Activated CD8-positive, alpha-beta memory T cell treated with anti-CD3 and anti-CD28 coated beads, Interleukin-2, amount 50 U/mL, for 24 hours (primary cell): ENCODE data around the gene ISYNA1.

Experiments
- DNase-seq: peaks from one replicate; pipeline ENCODE4 v3.0.0-alpha.2; 2020; ENCODE audit errors: extremely low read depth

Gene ISYNA1

DNA sequence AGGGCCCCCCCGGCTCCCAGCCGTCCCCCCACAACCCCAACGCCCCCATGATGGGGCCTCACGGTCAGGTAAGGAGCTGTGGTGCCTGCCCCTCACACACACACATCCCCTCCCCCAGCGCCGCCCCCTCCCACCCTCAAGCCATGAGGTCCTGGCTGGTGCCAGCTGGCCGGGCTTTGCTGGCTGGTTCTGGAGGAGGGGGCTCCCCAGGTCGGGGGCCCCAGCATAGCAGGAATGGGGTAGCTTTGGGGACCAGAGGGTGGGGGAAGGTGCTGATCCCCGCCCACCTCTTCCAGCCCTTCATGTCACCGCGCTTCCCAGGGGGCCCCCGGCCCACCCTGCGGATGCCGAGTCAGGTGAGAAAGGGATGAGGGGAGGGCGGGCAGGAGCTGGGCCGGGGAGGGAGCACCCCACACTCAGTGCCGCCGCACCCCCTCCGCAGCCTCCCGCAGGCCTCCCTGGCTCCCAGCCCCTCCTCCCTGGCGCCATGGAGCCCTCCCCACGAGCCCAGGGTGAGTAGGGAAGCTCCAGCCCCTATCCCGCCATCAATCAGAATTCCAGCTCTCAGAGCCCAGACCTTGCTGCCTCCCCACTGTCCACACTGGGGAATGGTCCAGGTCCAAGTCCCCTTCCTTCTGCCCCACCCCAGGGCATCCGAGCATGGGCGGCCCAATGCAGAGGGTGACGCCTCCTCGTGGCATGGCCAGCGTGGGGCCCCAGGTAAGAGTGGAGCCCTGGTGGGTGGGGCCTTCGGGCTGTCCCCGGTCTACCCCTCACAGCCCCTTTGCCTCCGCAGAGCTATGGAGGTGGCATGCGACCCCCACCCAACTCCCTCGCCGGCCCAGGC lies 6.4 kb downstream of the ISYNA1 start:
- DNase-seq: no peak

- no peak for DNase-seq
Observed at GRCh38 chr19:18430417-18431144, 7.4 kb downstream of the ISYNA1 start.

DNA sequence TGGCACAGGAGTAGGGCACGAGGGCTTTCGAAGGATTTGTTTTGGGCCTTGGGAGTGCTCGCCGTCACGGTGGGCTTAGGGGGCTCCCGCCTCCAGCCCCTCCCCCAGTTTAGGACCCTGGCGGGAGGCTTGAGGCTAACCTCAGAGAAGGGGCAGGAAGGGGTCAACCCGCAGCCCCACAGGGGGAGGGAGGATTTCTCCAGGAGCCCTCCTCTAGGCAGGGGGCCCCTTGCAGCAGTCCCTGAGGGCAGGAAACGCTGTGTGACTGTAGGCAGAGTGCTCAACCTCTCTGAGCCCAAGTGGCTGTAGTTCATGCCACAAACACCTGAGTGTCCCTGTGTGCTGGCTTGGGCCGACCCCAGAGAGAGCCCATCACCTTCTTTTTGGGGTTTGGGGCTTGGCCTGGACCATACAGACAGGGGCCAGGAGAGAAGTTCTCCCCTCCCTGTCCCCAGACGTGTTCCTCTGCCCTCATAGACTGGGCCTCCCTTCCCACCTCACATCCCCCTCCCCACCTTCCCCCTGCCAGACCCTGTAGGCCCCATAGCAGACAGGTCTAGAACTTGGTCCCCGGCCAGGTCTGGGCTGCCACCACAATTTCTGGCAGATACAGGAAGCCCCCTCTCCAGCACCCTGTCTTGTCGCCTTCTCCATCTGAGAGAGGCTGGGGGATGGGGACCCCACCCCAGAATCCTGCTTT lies 8.1 kb downstream of the ISYNA1 start:
- no peak for DNase-seq

GRCh38 chr19:18428787-18429674 lies 8.9 kb downstream of the ISYNA1 start:
- peak; percentile 61 for DNase-seq

- DNase-seq: no peak
Observed at GRCh38 chr19:18428173-18428786, 9.7 kb downstream of the ISYNA1 start.

- DNase-seq: no peak
Observed at GRCh38 chr19:18427743-18428113, 10.2 kb downstream of the ISYNA1 start.

DNA sequence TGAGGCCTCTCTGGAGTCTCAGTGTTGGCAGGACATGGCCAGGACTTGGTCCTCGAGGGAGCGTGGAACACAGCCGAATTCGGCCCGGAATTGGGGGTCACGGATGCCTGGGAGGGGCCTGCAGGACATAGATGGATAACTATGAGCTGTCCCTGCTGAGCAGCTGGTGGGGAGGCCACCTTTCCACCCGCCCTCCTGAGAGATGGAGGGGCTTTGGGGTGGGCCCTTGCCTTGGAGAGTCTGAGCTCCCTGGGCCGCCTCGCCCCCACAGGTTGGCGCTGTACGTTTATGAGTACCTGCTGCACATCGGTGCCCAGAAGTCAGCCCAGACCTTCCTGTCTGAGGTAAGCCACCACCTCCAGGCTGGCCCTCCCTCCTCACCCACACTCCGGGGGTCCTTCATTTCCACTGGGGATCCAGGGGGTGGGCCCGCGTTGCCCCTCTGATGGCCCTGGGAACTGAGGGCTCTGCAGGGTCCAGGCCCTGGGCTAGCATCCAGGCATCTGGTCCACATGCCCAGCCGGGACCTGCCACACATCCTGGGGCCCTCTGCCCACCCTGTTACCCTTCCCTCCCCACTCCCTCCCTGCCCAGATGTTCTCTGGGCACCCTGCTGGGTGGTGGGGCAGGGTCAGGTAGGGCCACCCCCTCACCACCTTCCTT lies 10.7 kb downstream of the ISYNA1 start:
- no peak for DNase-seq

DNA sequence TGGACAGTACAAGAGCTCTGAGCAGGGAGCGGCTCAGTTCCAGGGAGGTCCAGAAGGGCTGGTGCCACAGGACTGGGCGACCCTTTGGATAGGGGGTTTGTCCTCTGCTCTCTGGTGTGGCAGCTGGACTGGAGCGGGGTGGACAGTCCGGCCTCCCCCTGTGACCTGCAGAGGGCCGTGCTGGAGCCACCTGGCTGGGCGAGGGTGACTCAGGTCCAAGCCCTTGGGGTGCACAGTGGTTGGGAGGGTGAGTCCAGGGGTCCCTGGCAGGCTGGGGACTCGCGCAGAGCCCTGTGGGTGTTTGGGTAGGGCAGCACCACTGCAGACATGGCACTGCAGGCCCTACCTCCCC lies 11.5 kb downstream of the ISYNA1 start:
- DNase-seq: no peak

DNA sequence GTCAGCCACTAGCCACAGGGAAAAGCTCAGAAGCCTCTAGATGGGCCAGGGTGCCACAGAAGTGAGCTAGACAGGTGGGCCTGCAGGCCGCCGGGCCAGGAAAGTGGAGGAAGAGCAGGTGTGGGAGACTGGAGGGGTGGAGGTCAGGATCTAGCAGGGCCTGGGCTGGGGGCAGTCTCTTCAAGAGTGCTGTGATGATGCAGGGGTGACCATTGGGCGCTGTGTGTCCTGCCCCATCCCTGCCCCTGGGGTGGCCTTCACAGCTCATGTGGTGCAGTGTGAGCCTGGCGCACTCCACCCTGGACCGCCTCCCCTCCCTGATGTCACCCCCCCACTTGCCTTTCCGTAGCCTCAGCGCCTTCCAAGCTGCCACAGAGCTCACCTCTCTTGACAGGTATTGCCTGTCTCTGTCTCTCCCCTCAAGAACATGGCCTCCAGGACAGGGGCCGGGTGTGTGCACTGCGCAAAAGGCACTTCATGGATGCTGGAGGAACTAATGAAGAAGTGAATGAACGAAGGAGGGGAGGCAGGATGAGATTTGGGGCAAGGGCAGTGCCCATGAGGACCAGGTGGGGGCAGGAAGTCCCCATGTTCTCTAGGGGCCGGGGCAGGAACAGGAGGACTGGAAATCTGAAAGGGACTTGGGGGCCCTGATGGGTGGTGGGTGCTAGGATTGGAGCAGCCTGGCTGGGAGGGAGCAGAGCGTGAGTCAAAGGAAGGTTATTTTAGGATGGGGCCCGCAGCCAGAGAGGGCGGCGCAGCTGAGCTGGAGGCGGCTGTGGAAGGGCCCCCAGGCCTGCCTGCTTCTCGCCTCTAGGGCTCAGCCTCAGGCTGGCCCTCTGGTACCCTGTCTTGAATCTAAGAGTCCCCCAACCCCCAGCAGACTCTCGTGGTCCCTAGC lies 12.2 kb downstream of the ISYNA1 start:
- DNase-seq: no peak

DNA sequence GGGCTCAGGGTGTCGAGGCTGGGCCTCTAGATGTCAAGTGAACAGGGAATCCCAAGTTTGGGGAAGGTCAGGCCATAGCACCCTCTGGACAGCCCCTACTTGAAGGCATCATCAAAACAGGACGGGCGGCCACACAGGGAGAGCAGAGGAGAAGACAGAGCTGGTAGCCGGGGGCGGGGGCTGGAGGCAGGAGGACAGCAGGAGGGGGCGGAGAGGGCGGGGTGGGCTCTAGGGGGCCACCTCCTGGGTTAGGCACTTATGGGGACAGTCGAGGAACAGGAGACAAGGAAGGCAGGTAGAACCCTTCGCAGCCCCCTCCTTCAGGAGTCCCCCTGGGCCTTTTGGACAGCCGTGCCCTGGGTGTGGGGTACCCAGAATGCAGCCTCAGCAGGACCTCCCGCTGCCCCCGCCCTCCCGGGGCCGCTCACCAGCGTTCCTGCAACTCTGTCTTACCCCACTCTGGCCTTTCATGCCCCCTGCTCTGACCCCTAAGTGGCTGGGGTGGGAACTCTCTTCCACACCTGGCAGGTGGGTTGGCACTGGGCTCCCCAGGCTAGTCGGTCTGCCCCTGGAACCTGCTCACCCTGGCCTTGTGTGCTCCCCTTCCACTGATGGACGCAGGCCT lies 12.9 kb downstream of the ISYNA1 start:
- DNase-seq: no peak

DNA sequence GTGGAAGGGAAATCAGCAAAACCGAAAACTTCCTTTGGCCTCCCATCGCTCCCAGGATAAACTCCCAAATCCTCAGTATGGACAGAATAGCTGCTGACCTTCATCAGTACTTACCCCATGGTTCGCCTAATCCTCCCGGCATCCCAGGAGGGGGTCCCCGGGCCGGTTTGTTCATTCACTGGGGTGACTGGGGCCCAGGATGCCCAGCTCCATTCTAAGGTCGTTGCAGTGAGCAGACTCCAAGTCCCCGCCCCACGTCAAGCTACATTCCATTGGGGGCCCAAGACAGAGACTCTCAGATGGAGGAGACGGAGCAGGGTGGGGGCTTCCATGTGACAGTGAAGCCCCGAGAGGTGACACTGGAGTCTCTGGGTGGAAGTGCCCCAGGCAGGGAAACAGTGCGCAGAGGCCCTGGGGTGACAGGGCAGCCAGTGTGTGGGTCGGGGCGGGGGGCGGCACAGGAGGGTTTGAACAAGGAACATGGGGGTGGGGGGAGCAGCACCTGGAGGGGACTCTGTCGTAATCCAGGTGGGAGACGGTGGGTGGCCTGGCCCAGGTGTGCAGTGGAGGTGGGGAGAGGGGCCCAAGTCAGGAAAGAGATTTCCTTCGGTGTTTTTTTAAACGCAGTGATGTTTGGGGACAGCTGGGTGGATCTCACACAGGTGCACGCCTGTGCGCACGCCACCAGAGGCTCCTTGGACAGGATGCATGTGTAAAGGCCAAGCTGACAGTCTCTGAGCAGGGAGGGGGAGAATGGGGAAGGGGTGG lies 13.6 kb downstream of the ISYNA1 start:
- no peak for DNase-seq

DNA sequence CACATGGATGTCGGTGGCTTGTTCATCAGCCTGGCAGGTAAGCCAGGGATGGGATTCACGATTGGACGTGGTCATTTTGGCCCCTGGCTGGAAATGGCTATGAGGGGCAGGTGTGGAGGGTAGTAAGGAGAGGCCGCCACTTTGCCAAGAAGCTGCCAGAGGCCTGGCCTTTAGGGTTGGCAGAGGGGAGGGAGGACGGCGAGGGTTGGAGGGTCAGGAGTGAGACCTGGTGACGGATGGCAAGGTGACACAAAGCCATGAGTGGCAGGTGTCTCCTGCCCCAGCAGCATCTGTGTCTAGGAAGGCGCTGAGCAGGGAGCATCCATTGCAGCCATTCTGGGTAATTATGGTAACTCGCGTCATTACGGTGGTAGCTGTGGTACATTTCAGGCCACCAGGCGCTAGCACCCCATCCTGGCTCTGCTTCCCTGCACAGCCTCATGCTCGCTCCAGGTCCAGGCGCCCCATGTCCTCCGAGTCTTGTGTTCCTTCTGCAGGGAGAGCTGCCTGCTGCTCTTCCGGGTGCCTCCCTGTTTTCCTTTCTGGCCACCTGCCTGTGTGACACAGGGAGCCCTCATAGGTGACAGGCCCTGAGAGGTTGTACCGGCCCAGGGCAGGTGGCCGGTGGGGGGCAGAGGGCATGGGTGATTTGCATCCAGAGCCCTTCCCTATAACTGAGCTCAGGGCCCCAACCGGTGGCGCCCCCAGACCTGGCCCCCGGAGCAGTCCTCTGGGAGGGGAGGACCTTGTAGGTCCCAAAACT lies 14.5 kb downstream of the ISYNA1 start:
- DNase-seq: no peak

GRCh38 chr19:18422530-18423191 lies 15.3 kb downstream of the ISYNA1 start:
- DNase-seq: no peak

GRCh38 chr19:18421371-18421959 lies 16.5 kb downstream of the ISYNA1 start:
- no peak for DNase-seq

- no peak for DNase-seq
Observed at GRCh38 chr19:18420930-18421329, 17.0 kb downstream of the ISYNA1 start.

GRCh38 chr19:18419699-18420460 lies 18.1 kb downstream of the ISYNA1 start:
- DNase-seq: no peak
